Activated CD8-positive, alpha-beta memory T cell treated with anti-CD3 and anti-CD28 coated beads for 36 hours (primary cell): Measurements from ENCODE around the gene SLC35G3. TPM values are rescaled to one million over a fixed set of nuclear protein-coding genes. Genes with fewer than 3 reads are reported as not detected.
"Not testable (repeated sequence)": the region's sequence is repeated elsewhere in the genome, so short reads cannot be mapped to it uniquely, and the experiment has no call there.

Source experiments
- CTCF ChIA-PET: fragments of 350-600 bp; sonication (Branson Sonifier 250); formaldehyde crosslinking; loops from one replicate; lab custom pipeline; 2021; ENCODE audit warnings: antibody characterized with exemption; lab: Charles Lee
- POLR2A ChIA-PET: fragments of 350-600 bp; sonication (Branson Sonifier 250); formaldehyde crosslinking; loops from one replicate; lab custom pipeline; 2021; ENCODE audit warnings: antibody characterized with exemption; lab: Charles Lee
- total RNA-seq, 2 experiments: library from RNA; stranded (reverse); gene quantifications; one replicate each; pipeline ENCODE4 v1.2.3, GENCODE V29; 2021

SLC35G3 gene
- total RNA-seq: not detected

GRCh38 chr17:35194001-35194400 lies at the start of gene SLC35G3:
Gene SLC35G3 (minus strand): TSS chr17:35194393. CDS start chr17:35194307, 86 bp downstream.
- POLR2A ChIA-PET, CTCF ChIA-PET: not testable (repeated sequence)

DNA sequence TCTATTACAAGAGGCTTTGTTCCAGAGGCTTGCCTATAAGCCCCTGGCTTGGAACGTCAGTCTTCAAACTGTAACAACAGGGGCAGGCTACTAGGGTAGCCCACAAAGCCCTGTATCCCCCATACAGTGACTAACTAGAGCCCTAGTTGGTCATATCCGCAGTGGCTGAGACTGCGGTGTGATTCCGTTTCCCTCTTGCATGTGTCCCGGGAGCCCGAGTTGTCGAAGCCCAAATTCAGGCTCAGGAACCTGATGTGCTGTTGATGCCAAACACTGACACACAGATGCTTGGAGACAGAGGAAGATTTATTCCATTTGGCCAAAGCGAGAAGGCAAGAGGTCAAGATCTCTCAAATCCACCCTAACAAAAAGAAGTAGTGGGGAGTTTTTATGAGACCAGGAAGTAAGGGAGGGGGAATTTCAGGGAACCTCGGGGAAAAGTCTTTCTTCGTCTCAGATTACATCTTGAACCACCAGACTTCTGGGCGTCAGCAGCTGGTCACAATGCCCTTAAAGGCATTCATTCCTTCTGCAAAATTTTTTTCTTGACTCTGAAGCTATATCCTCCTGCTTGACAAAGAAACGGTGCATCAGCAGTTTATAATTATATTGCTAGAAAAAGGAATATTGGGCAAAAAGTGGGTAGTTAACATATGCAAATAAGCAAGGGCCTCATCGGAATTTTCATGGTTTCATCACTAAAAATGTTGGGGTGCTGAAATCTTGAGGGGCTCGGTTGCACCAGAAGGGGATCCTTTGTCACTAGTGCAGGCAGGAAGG lies 49.6 kb upstream of the SLC35G3 start:
- ChIA-PET POLR2A (interaction anchor here (0.6 to 1.9 kb wide), 5 partner anchors 32 to 296 kb away, joined by 3 to 4 read pairs (median 3); no protein-coding TSS in a partner anchor), CTCF (interaction anchor here (0.7 kb wide), 1 partner anchor 30 kb away, joined by 3 read pairs; no protein-coding TSS in a partner anchor)

- CTCF ChIA-PET: interaction anchor here (0.7 kb wide), 1 partner anchor 29 kb away, joined by 3 read pairs; no protein-coding TSS in a partner anchor
Observed at GRCh38 chr17:35242805-35243560, 48.8 kb upstream of the SLC35G3 start, which contains the start of gene SLFN5. Gene SLFN5 (plus strand): TSS chr17:35243072. CDS start chr17:35258691, 15,619 bp downstream.

DNA sequence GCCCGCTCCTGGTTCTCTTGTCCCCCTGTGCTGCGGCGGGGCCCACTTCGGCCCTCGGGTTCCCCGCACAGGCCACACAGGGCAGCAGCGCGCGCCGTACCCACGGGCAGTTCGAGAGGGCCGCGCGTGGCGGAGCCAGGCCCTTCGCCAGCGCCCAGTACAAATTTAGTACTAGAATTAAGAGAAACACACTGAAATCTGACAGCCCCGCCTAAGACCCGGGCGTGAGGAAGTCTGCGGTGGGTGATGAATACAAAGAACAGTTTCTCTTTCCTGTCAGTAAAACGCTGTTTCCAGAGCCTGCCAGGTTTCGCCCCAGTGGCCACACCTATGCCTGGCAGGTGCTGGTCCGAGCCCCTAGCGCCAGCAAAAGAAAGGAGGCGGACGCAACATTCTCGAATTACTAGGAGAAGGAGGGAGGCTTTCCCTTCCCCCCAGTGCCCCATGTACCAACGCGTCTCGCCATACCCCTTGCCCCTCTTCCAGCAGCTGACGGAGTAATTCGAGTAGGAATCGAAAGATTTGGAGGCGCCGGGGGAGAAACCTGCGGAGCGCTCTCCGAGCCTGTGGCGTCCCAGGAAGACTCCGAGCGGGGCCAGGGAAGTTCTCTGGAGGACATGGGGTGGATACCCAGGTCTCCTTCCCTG lies 48.1 kb upstream of the SLC35G3 start:
- POLR2A ChIA-PET: interaction anchor here (0.7 to 1.9 kb wide), 6 partner anchors 24 to 295 kb away, joined by 3 to 8 read pairs (median 4); partner anchors contain the start of gene SLFN12L
- CTCF ChIA-PET: interaction anchor here (2.0 kb wide), 1 partner anchor 28 kb away, joined by 11 read pairs; no protein-coding TSS in a partner anchor

More at GRCh38 chr17:35242805-35243560, 48.8 kb upstream of the SLC35G3 start, which contains the start of gene SLFN5:
- POLR2A ChIA-PET: interaction anchor here (0.7 to 1.9 kb wide), 8 partner anchors 25 to 297 kb away, joined by 3 to 8 read pairs (median 4); partner anchors contain the start of gene SLFN12L

- ChIA-PET POLR2A (interaction anchor here (0.5 to 1.9 kb wide), 3 partner anchors 27 to 656 kb away, joined by 4 to 6 read pairs (median 6); no protein-coding TSS in a partner anchor), CTCF (interaction anchor here (2.0 kb wide), 1 partner anchor 27 kb away, joined by 11 read pairs; no protein-coding TSS in a partner anchor)
Observed at GRCh38 chr17:35241520-35241919, 47.3 kb upstream of the SLC35G3 start.

GRCh38 chr17:35240861-35241260 lies 46.7 kb upstream of the SLC35G3 start:
- CTCF ChIA-PET: interaction anchor here (0.9 to 2.0 kb wide), 2 partner anchors 27 to 299 kb away, joined by 3 to 11 read pairs; no protein-coding TSS in a partner anchor
- POLR2A ChIA-PET: interaction anchor here (1.0 to 1.4 kb wide), 2 partner anchors 27 to 296 kb away, joined by 3 to 6 read pairs; no protein-coding TSS in a partner anchor

DNA sequence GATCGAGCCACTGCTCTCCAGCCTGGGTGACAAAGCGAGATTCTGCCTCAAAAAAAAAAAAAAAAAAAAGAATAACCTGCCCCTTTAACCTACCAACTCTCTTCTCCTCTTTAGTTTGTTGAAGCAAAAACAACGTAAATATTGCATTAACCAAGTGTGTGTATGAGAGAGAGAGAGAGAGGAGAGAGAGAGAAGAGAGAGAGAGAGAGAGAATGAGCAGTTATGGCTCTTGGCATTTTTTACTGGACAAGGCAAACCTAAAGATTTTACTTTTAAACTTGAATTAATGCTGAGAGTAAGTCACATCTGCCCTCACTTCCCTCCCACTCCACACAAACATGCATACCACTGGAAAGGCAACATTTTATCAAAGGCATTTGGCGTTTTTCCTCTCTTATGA lies 45.6 kb upstream of the SLC35G3 start:
- POLR2A ChIA-PET: interaction anchor here (0.6 to 1.4 kb wide), 3 partner anchors 124 to 297 kb away, joined by 3 to 4 read pairs (median 4); no protein-coding TSS in a partner anchor
- CTCF ChIA-PET: interaction anchor here (0.7 to 2.0 kb wide), 5 partner anchors 25 to 300 kb away, joined by 3 to 11 read pairs (median 3); partner anchors contain the start of gene SLFN12L

DNA sequence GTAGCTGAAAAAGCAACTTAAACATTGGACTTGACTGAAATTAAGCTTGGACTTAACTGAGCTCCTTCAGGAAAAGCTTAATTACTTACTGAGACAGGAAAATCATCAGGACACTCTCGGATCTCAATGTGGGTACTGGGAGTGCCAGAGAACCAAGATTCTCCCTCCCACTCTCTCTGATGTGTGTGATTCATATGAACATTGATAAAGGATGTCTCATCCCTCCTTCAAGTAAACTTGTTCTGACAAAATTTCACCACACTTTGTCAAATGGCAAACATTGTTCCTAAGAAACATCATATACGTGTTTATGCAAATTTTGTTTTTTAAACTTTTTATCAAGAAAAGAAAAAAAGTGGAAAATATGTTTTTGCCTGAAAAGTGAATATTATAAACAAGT lies 44.6 kb upstream of the SLC35G3 start:
- ChIA-PET CTCF (interaction anchor here (0.6 to 2.1 kb wide), 3 partner anchors 19 to 24 kb away, joined by 3 to 6 read pairs (median 4); no protein-coding TSS in a partner anchor), POLR2A (interaction anchor here (1.4 kb wide), 1 partner anchor 249 kb away, joined by 4 read pairs; no protein-coding TSS in a partner anchor)

DNA sequence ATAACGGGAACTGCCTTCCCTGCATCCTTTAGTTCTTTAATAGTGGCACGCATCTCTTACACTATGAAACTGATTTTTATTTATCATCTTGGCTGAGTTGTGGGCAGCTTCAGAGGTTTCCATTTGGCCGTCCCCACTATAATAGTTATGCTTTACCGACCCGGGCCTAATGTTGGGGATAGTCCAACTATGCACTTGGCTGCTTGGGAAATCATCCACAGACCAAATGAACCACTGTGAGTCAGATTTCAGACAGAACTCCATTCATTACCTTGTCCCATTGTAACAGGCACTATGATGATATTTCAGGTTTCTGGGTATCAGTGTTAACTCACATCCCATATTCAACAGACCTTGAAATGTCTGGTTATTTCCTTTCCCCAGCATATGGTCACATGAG lies 42.6 kb upstream of the SLC35G3 start:
- POLR2A ChIA-PET: interaction anchor here (1.1 kb wide), 1 partner anchor 8 kb away, joined by 4 read pairs; no protein-coding TSS in a partner anchor
- CTCF ChIA-PET: no interaction called here

DNA sequence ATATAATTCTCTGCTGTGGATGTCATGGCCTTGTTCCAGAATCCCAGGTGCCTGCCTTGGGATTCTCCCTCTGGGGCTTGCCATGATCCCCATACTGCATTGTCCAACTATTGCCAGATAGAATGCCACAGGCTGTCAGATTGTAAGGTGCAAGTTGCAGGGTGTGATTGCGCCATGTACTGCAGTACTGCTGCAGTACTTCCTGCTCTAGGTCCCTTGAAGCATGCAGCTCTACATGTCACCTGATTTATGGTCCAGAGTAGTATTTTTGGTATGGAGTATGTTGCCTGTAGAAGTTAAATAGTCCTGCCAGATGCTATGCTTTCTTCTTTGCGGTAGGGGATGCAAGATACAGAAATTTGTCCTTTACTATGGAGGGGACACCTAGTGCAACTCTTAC lies 41.7 kb upstream of the SLC35G3 start:
- ChIA-PET POLR2A (no interaction called here), CTCF (interaction anchor here (1.1 to 1.4 kb wide), 3 partner anchors 21 to 40 kb away, joined by 3 read pairs; no protein-coding TSS in a partner anchor)

- CTCF ChIA-PET: interaction anchor here (1.1 to 1.4 kb wide), 3 partner anchors 21 to 40 kb away, joined by 3 read pairs; no protein-coding TSS in a partner anchor
Observed at GRCh38 chr17:35235289-35235688, 41.1 kb upstream of the SLC35G3 start.

DNA sequence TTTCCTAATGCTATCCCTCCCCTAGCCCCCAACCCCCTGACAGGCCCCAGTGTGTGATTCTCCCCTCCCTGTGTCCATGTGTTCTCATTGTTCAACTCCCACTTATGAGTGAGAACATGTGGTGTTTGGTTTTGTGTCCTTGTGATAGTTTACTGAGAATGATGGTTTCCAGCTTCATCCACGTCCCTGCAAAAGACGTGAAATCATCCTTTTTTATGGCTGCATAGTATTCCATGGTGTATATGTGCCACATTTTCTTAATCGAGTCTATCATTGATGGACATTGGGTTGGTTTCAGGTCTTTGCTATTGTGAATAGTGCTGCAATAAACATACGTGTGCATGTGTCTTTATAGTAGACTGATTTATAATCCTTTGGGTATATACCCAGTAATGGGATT lies 40.1 kb upstream of the SLC35G3 start:
- POLR2A ChIA-PET, CTCF ChIA-PET: not testable (repeated sequence)

More at GRCh38 chr17:35235289-35235688, 41.1 kb upstream of the SLC35G3 start:
- POLR2A ChIA-PET: no interaction called here

- POLR2A ChIA-PET: no interaction called here
- CTCF ChIA-PET: no interaction called here
Observed at GRCh38 chr17:35229638-35230037, 35.4 kb upstream of the SLC35G3 start.

GRCh38 chr17:35227546-35227945 lies 33.4 kb upstream of the SLC35G3 start:
- POLR2A ChIA-PET: no interaction called here
- CTCF ChIA-PET: interaction anchor here (0.9 kb wide), 1 partner anchor 12 kb away, joined by 3 read pairs; no protein-coding TSS in a partner anchor

GRCh38 chr17:35224436-35224835 lies 30.2 kb upstream of the SLC35G3 start:
- ChIA-PET CTCF (no interaction called here), POLR2A (no interaction called here)

DNA sequence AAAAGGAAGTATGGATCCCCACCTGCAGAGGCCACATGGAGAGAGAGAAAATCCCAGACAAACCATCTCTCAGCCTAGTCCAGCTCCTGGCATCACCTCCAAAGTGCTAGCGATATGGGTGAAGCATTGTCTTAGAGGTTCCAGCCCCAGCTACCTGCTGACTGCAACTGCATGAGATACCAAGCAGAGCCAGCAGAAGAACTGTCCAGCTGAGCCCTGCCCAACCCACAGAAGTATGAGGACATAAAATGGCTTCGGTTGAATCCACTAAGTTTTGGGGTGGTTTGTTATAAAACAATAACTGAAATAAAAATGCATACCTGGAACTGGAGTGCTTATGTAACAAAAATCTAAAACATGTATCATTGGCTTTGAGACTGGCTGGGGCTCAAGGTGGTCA lies 28.3 kb upstream of the SLC35G3 start:
- CTCF ChIA-PET: no interaction called here
- POLR2A ChIA-PET: no interaction called here

DNA sequence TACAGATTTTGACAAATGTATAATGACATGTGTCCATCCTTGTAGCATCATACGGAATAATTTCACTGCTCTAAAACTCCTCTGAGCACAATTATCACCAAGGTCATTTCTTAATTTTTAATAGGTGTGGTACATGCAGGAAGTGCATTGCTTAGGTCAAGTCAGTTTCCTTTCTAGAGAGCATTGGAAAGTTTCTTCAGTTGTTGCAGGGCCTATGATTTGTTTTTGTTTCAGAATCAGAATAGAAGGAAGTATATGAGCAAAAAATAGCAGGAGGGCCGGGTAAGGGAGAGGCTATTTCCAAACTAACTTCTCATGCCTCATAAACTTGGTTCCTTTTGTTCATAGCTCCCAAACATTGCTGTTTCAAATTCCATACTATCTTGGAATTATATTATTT lies 24.7 kb upstream of the SLC35G3 start:
- POLR2A ChIA-PET: interaction anchor here (1.0 kb wide), 1 partner anchor 24 kb away, joined by 3 read pairs; the partner anchor contains the start of gene SLFN5
- CTCF ChIA-PET: interaction anchor here (1.1 to 2.0 kb wide), 2 partner anchors 19 to 20 kb away, joined by 4 to 6 read pairs; no protein-coding TSS in a partner anchor

- ChIA-PET POLR2A (no interaction called here), CTCF (interaction anchor here (0.7 kb wide), 1 partner anchor 35 kb away, joined by 3 read pairs; no protein-coding TSS in a partner anchor)
Observed at GRCh38 chr17:35217107-35217506, 22.9 kb upstream of the SLC35G3 start.
